ENCODE measurements around the gene MID2.

The MID2 gene, protein sequence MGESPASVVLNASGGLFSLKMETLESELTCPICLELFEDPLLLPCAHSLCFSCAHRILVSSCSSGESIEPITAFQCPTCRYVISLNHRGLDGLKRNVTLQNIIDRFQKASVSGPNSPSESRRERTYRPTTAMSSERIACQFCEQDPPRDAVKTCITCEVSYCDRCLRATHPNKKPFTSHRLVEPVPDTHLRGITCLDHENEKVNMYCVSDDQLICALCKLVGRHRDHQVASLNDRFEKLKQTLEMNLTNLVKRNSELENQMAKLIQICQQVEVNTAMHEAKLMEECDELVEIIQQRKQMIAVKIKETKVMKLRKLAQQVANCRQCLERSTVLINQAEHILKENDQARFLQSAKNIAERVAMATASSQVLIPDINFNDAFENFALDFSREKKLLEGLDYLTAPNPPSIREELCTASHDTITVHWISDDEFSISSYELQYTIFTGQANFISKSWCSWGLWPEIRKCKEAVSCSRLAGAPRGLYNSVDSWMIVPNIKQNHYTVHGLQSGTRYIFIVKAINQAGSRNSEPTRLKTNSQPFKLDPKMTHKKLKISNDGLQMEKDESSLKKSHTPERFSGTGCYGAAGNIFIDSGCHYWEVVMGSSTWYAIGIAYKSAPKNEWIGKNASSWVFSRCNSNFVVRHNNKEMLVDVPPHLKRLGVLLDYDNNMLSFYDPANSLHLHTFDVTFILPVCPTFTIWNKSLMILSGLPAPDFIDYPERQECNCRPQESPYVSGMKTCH

DNA sequence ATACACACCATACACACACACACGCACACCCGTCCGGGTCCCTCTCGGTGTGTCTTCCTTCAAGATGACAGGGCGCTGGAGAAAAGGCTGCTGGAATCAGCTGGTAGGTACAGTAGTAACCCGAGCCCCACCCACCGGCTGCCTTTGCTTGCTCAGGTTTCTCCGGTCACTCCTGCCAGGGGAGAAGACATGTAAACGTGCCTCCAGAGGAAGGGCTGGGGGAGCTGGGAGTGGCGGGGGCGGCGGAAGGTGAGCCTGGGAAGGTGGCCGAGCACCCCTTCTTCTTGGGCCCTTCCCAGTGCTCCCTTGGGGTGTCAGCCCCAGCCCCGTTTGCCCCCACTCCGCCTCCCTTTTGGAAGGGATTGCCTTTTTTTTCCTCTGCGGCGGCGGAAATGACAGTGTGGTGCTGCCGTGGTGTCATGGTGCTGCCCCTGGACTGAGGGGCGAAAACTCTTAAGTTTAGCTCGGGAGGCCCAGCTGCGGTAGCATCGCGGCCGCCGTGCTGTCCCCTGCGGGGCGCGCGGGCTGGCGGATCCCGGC is at the start of gene MID2:
Gene MID2 (plus strand): TSS at position 169 of the 540 bp plus-strand sequence. CDS start 561 bp downstream, outside the sequence.
- TF ChIP-seq, protein P1, sequence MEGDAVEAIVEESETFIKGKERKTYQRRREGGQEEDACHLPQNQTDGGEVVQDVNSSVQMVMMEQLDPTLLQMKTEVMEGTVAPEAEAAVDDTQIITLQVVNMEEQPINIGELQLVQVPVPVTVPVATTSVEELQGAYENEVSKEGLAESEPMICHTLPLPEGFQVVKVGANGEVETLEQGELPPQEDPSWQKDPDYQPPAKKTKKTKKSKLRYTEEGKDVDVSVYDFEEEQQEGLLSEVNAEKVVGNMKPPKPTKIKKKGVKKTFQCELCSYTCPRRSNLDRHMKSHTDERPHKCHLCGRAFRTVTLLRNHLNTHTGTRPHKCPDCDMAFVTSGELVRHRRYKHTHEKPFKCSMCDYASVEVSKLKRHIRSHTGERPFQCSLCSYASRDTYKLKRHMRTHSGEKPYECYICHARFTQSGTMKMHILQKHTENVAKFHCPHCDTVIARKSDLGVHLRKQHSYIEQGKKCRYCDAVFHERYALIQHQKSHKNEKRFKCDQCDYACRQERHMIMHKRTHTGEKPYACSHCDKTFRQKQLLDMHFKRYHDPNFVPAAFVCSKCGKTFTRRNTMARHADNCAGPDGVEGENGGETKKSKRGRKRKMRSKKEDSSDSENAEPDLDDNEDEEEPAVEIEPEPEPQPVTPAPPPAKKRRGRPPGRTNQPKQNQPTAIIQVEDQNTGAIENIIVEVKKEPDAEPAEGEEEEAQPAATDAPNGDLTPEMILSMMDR (IDR thresholded peaks at IDR 0.05; ENCODE audit: insufficient read depth, low read length, poor library complexity, severe bottlenecking), result no peak
- H3K4me3 ChIP-seq (replicated peaks; ENCODE audit: low read depth, low read length), result peak within 1 kb of the TSS; percentile 45
- no peak for DNase-seq (ENCODE audit: extremely low read depth, insufficient read length)
- no peaks in the 10 kb centered on the region for H3K36me3 ChIP-seq (ENCODE audit: control insufficient read depth, insufficient read depth, low read length)
- no peaks in the 10 kb centered on the region; the same call in 1 of the 2 replicates for H3K27me3 ChIP-seq (replicated peaks; ENCODE audit: control insufficient read depth, insufficient read depth, low read length)

DNA sequence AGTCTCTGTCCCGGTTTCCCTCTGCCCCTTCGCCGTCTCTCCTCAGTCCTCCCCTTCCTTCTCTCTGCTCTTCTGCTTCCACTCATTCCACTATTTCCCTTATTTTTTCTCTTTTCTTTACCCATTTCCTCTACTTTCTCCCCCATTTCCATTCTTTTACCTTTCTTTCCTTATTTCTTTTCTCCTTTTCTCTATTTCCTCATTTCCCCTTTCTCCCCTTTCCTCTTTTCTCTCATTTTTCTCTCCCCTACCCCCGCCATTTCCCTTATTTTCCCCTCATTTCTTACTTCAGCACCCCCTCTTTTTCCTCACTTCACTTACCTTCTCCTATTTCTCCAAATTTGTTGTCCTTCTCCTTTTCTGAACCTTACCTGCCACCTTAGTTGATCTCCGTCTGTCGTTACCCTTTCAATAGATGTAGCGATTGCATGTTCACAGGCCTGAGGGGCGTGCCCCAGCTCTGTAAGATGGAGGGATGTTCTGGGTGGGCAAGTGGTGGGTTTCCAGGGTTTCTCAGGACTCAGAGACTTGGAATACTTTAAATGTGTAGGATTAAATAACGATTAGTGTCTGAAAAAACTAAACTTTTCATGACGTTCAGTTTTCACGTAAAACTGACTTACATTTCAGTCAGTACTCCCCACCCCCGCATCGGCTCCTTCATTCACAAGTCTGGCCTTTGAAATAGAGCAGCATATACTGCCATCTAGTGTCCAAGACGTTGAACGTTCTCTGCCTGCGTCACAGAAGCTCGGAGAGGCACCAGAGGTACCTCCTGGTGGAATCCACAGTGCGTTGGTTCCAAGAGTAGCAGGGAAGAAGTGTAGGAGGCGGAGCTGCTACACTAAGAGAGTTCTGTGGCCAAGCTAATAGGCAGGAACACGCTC is 48.8 kb upstream of the MID2 start:
- TF ChIP-seq, protein P1 (IDR thresholded peaks at IDR 0.05; ENCODE audit: insufficient read depth, low read length, poor library complexity, severe bottlenecking), result peak; percentile 73
- Histone ChIP-seq H3K4me3 (replicated peaks; ENCODE audit: low read depth, low read length) (peak overlapping the region; percentile 48), H3K27me3 (replicated peaks; ENCODE audit: control insufficient read depth, insufficient read depth, low read length) (peaks cover 1% of the 10 kb centered on the region; the same call in 1 of the 2 replicates)

GRCh38 chrX:107777536-107777832 is 48.2 kb upstream of the MID2 start, which contains the start of gene NCBP2L:
NCBP2L (plus strand) TSS chrX:107777733; CDS start chrX:107794221, 16,488 bp downstream.
- H3K4me3 ChIP-seq (replicated peaks; ENCODE audit: low read depth, low read length), result no peak within 1 kb of the TSS
- DNase-seq (ENCODE audit: extremely low read depth, insufficient read length), result no peak
- peaks cover 1% of the 10 kb centered on the region; the same call in 1 of the 2 replicates for H3K27me3 ChIP-seq (replicated peaks; ENCODE audit: control insufficient read depth, insufficient read depth, low read length)
- H3K36me3 ChIP-seq (ENCODE audit: control insufficient read depth, insufficient read depth, low read length), result no peaks in the 10 kb centered on the region
- TF ChIP-seq, protein P1 (IDR thresholded peaks at IDR 0.05; ENCODE audit: insufficient read depth, low read length, poor library complexity, severe bottlenecking), result no peak

More for the DNA sequence above, 48.8 kb upstream of the MID2 start:
- DNase-seq (ENCODE audit: extremely low read depth, insufficient read length), result no peak
- H3K36me3 ChIP-seq (ENCODE audit: control insufficient read depth, insufficient read depth, low read length), result no peaks in the 10 kb centered on the region

DNA sequence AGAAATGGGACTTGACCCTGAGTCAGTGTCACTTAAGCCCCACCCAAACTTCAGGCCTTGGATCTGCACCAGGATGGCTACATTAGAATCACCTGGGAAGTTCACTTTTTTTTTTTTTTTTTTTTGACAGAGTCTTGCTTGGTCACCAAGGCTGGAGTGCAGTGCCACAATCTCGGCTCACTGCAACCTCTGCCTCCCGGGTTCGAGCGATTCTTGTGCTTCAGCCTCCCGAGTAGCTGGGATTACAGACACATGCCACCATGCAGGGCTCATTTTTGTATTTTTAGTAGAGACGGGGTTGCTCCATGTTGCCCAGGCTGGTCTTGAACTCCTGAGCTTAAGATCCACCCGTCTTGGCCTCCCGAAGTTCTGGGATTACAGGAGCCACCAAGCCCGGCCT is 45.1 kb upstream of the MID2 start:
- Histone ChIP-seq H3K4me3 (replicated peaks; ENCODE audit: low read depth, low read length) (no peak overlapping the region), H3K27me3 (replicated peaks; ENCODE audit: control insufficient read depth, insufficient read depth, low read length) (no peaks in the 10 kb centered on the region), H3K36me3 (ENCODE audit: control insufficient read depth, insufficient read depth, low read length) (no peaks in the 10 kb centered on the region)
- TF ChIP-seq, protein P1 (IDR thresholded peaks at IDR 0.05; ENCODE audit: insufficient read depth, low read length, poor library complexity, severe bottlenecking), result no peak
- DNase-seq (ENCODE audit: extremely low read depth, insufficient read length), result no peak

- no peaks in the 10 kb centered on the region for H3K36me3 ChIP-seq (ENCODE audit: control insufficient read depth, insufficient read depth, low read length)
- H3K27me3 ChIP-seq (replicated peaks; ENCODE audit: control insufficient read depth, insufficient read depth, low read length), result no peaks in the 10 kb centered on the region; the same call in 1 of the 2 replicates
- no peak overlapping the region for H3K4me3 ChIP-seq (replicated peaks; ENCODE audit: low read depth, low read length)
- TF ChIP-seq, protein P1 (IDR thresholded peaks at IDR 0.05; ENCODE audit: insufficient read depth, low read length, poor library complexity, severe bottlenecking), result no peak
- no peak for DNase-seq (ENCODE audit: extremely low read depth, insufficient read length)
Observed at GRCh38 chrX:107787827-107788226, 37.8 kb upstream of the MID2 start.

Measured in GM06990 (cell line).